Keratinocyte (primary cell): ENCODE data around the gene PTAR1. TPM values are rescaled to one million over a fixed set of nuclear protein-coding genes. Genes with fewer than 3 reads are reported as not detected.

Source experiments
- DNase-seq: peaks from one replicate; pipeline ENCODE4 v3.0.0-alpha.2; 2011; ENCODE audit warnings: low read depth, missing footprints, low spot score
- FAIRE-seq: peaks from 2 replicates; lab custom pipeline; 2011; peaks lifted over from hg19 to GRCh38; lab: Jason Lieb, UNC
- H2AFZ ChIP-seq: 2 replicates; pipeline ENCODE4 v1.6.0; 2012; ENCODE audit warnings: low read length, control low read depth, inconsistent platforms; ENCODE audit not compliant: control insufficient read depth
- H3K27ac ChIP-seq: 2 replicates; pipeline ENCODE4 v1.5.1; 2011; ENCODE audit warnings: low read length; ENCODE audit not compliant: control insufficient read depth, insufficient read depth
- H3K27me3 ChIP-seq: 3 replicates; pipeline ENCODE4 v1.6.0; 2011; ENCODE audit warnings: low read length; ENCODE audit not compliant: control insufficient read depth, insufficient read depth; ENCODE audit errors: extremely low read depth
- H3K36me3 ChIP-seq, 2 experiments: 2 replicates in 1 of 2; 3 replicates in 1 of 2; pipeline ENCODE4 v1.5.1; 2011; ENCODE audit warnings: low read length in 2 of 2, mild to moderate bottlenecking in 1 of 2; ENCODE audit not compliant: control insufficient read depth in 2 of 2, insufficient read depth in 2 of 2; ENCODE audit errors: extremely low read depth in 1 of 2
- H3K4me1 ChIP-seq: 3 replicates; pipeline ENCODE4 v1.5.1; 2011; ENCODE audit warnings: low read length; ENCODE audit not compliant: control insufficient read depth, insufficient read depth; ENCODE audit errors: extremely low read depth
- H3K4me2 ChIP-seq: 3 replicates; pipeline ENCODE4 v1.6.0; 2011; ENCODE audit warnings: low read depth, low read length; ENCODE audit not compliant: control insufficient read depth, insufficient read depth; ENCODE audit errors: extremely low read depth
- H3K4me3 ChIP-seq, 3 experiments: fragments of 200-600 bp in 1 of 3; sonication (generic) in 1 of 3; 2 replicates in 2 of 3; 3 replicates in 1 of 3; pipeline ENCODE4 v1.5.1; 2011 to 2016; ENCODE audit warnings: low read length in 3 of 3, mild to moderate bottlenecking in 3 of 3, control low read depth in 2 of 3, inconsistent platforms in 1 of 3, low read depth in 1 of 3, mixed read lengths in 1 of 3, mixed run types in 1 of 3, moderate library complexity in 1 of 3; ENCODE audit not compliant: control insufficient read depth in 2 of 3, insufficient read depth in 2 of 3; ENCODE audit errors: extremely low read depth in 1 of 3
- H3K79me2 ChIP-seq: 2 replicates; pipeline ENCODE4 v1.6.0; 2012; ENCODE audit warnings: low read length; ENCODE audit not compliant: control insufficient read depth, insufficient read depth
- H3K9ac ChIP-seq: 3 replicates; pipeline ENCODE4 v1.6.0; 2011; ENCODE audit warnings: low read length; ENCODE audit not compliant: control insufficient read depth, insufficient read depth; ENCODE audit errors: extremely low read depth
- H3K9me1 ChIP-seq: 3 replicates; pipeline ENCODE4 v1.6.0; 2011; ENCODE audit warnings: low read length; ENCODE audit not compliant: control insufficient read depth, insufficient read depth; ENCODE audit errors: extremely low read depth
- H3K9me3 ChIP-seq: 2 replicates; pipeline ENCODE4 v1.5.1; 2012; ENCODE audit warnings: low read depth, low read length; ENCODE audit not compliant: control insufficient read depth
- H4K20me1 ChIP-seq: 3 replicates; pipeline ENCODE4 v1.6.0; 2011; ENCODE audit warnings: low read length; ENCODE audit not compliant: control insufficient read depth, insufficient read depth; ENCODE audit errors: extremely low read depth
- EZH2 ChIP-seq: IDR thresholded peaks from one replicate; pipeline ENCODE4 v1.6.1; 2012; ENCODE audit warnings: inconsistent platforms, mild to moderate bottlenecking, low read length, moderate library complexity
- dilution Hi-C: fragments of 300-500 bp; cut with MboI; formaldehyde crosslinking; loops from one replicate; pipeline ENCODE4 v1.7.0; 2020; ENCODE audit warnings: low sequenced_read_pairs; ENCODE audit not compliant: extremely low pct_ligation_motif_present
- polyA plus RNA-seq, 5 experiments: library from polyadenylated mRNA; depleted of rRNA in 3 of 5; stranded (reverse) in 3 of 5; stranded (forward) in 1 of 5; unstranded in 1 of 5; fragments of >200 nt; gene quantifications; 1 replicate in 1 of 5; 2 replicates in 3 of 5; 3 replicates in 1 of 5; pipeline versions ENCODE4 v1.2.1 to v1.2.3, GENCODE V29; 2011 to 2012; ENCODE audit warnings: missing spikeins in 2 of 5, low read depth in 1 of 5, low replicate concordance in 1 of 5
- TF ChIP-seq, protein P1 (sequence below), 3 experiments: IDR thresholded peaks in 1 of 3; conservative IDR thresholded peaks in 1 of 3; optimal IDR thresholded peaks in 1 of 3; 2 replicates in 2 of 3; 3 replicates in 1 of 3; pipeline versions ENCODE3 to v1.5.1; 2011; ENCODE audit warnings: low read length in 3 of 3, mild to moderate bottlenecking in 3 of 3, moderate library complexity in 2 of 3, control low read depth in 1 of 3, inconsistent platforms in 1 of 3; ENCODE audit not compliant: insufficient read depth in 2 of 3; ENCODE audit errors: extremely low read depth in 1 of 3

PTAR1 gene
- polyA plus RNA-seq, 1 donor (not counting 4 experiments of a cell fraction or from before 2014, with no cell fraction given), result 15.5 TPM

DNA sequence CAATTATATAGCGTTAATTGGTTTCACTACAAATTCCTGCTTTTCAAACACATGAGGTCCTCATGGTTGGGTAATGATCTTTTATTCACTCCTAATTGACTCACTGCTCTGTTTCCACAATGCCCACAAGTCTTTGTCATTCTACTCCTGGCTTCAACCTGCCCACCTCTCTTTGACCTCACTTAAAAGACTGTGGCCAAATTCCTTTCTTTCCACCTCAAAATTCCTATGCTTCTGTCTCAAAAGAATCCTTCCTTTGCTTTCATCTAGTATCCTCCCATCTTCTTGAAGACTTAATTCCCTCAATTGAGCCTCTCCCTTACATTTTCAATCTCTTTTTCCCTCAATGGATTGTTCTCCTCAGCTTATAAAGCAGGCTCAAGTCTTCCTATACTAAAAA lies 92.5 kb downstream of the PTAR1 start:
- Histone ChIP-seq H3K36me3 (no peaks in the 10 kb centered on the region), H3K27me3 (peaks cover 16% of the 10 kb centered on the region), H3K9ac (no peak overlapping the region), H3K4me3 (no peak overlapping the region), H3K79me2 (no peaks in the 10 kb centered on the region), H3K27ac (no peak overlapping the region), H3K9me1 (no peaks in the 10 kb centered on the region), H3K9me3 (no peaks in the 10 kb centered on the region), H3K4me1 (no peaks in the 10 kb centered on the region), H4K20me1 (no peaks in the 10 kb centered on the region), H2AFZ (no peak overlapping the region), H3K4me2 (no peak overlapping the region)
- dilution Hi-C loops, result no loop called here
- no peak for FAIRE-seq
- no peak for TF ChIP-seq EZH2
- TF ChIP-seq, protein P1, sequence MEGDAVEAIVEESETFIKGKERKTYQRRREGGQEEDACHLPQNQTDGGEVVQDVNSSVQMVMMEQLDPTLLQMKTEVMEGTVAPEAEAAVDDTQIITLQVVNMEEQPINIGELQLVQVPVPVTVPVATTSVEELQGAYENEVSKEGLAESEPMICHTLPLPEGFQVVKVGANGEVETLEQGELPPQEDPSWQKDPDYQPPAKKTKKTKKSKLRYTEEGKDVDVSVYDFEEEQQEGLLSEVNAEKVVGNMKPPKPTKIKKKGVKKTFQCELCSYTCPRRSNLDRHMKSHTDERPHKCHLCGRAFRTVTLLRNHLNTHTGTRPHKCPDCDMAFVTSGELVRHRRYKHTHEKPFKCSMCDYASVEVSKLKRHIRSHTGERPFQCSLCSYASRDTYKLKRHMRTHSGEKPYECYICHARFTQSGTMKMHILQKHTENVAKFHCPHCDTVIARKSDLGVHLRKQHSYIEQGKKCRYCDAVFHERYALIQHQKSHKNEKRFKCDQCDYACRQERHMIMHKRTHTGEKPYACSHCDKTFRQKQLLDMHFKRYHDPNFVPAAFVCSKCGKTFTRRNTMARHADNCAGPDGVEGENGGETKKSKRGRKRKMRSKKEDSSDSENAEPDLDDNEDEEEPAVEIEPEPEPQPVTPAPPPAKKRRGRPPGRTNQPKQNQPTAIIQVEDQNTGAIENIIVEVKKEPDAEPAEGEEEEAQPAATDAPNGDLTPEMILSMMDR (optimal IDR thresholded peaks at IDR 0.05 in 1 of 3, IDR thresholded peaks at IDR 0.05 in 1 of 3, conservative IDR thresholded peaks at IDR 0.05 in 1 of 3; ENCODE audit: extremely low read depth in 1 of 3, insufficient read depth in 2 of 3, low read length in 3 of 3), result no peak
- no peak for DNase-seq

DNA sequence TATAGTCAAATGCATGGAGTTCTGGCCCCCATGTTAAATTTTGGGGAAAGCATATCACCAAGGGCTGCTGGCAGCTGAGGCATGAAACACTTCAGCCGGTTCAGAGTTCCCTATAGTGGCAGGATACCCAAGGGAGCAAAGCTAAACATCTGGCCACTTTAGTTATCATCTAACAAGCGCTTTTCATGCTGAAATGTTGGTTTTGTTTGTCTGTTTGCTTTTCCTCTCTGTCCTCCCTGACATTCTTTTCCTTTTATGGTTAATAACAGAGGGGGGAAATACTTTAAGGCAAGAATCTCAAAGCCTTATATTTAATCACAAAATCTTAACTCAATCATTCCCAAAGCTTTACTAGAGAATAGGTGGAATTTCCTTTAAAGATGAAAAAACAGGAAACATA lies 99.5 kb downstream of the PTAR1 start:
- no peak overlapping the region for H3K9ac ChIP-seq
- TF ChIP-seq EZH2, result no peak
- TF ChIP-seq, protein P1 (optimal IDR thresholded peaks at IDR 0.05 in 1 of 3, IDR thresholded peaks at IDR 0.05 in 1 of 3, conservative IDR thresholded peaks at IDR 0.05 in 1 of 3; ENCODE audit: extremely low read depth in 1 of 3, insufficient read depth in 2 of 3, low read length in 3 of 3), result no peak
- no peaks in the 10 kb centered on the region for H3K79me2 ChIP-seq
- no peak overlapping the region for H3K4me3 ChIP-seq
- no peak overlapping the region for H3K27ac ChIP-seq
- no peak for FAIRE-seq
- dilution Hi-C loops, result no loop called here
- no peaks in the 10 kb centered on the region for H3K36me3 ChIP-seq
- no peaks in the 10 kb centered on the region for H3K27me3 ChIP-seq
- no peaks in the 10 kb centered on the region for H4K20me1 ChIP-seq
- no peaks in the 10 kb centered on the region for H3K4me1 ChIP-seq
- H3K9me1 ChIP-seq, result no peaks in the 10 kb centered on the region
- no peak overlapping the region for H2AFZ ChIP-seq
- no peak overlapping the region for H3K4me2 ChIP-seq
- no peak for DNase-seq
- no peaks in the 10 kb centered on the region for H3K9me3 ChIP-seq

Other genes starting within 250 kb of the PTAR1 start
- 0.66 to 0.89 TPM (median 0.89 TPM) in 3 replicates for gene APBA1, start 87.6 kb downstream of the PTAR1 start, polyA plus RNA-seq
- 0.08 TPM in 1 of 3 replicates, not detected in the others for gene CFAP95, start 60.8 kb upstream of the PTAR1 start, polyA plus RNA-seq